CD14-positive monocyte (primary cell): ENCODE measurements around the gene TMUB1. TPM values are rescaled to one million over a fixed set of nuclear protein-coding genes. Genes with fewer than 3 reads are reported as not detected.

Source experiments
- DNase-seq, 3 donors: peaks; one replicate each; pipeline ENCODE4 v3.0.0-alpha.2; 2011 to 2022
- H2AFZ ChIP-seq: 2 replicates; pipeline ENCODE4 v1.6.0; 2012; ENCODE audit warnings: mild to moderate bottlenecking, low read depth, low read length, inconsistent platforms; ENCODE audit not compliant: insufficient read depth, poor library complexity, severe bottlenecking
- H3K27ac ChIP-seq, 2 donors: 1 replicate in 1 of 2; 2 replicates in 1 of 2; pipeline ENCODE4 v1.5.1; 2012 to 2013; ENCODE audit warnings: low read length in 2 of 2, control low read depth in 1 of 2, inconsistent platforms in 1 of 2, low read depth in 1 of 2, mild to moderate bottlenecking in 1 of 2
- H3K27me3 ChIP-seq, 2 donors: one replicate each; pipeline versions ENCODE4 v1.6.0 to v1.6.1; 2011 to 2013; ENCODE audit warnings: low read length in 2 of 2; ENCODE audit not compliant: control insufficient read depth in 2 of 2, insufficient read depth in 2 of 2
- H3K36me3 ChIP-seq, 2 donors: replicated peaks in 1 of 2; 1 replicate in 1 of 2; 2 replicates in 1 of 2; pipeline versions ENCODE4 v1.5.1 to v1.6.1; 2012 to 2013; ENCODE audit warnings: low read length in 2 of 2, control low read depth in 1 of 2, inconsistent platforms in 1 of 2, mild to moderate bottlenecking in 1 of 2; ENCODE audit not compliant: insufficient read depth in 2 of 2, control insufficient read depth in 1 of 2
- H3K4me1 ChIP-seq, 2 donors: 1 replicate in 1 of 2; 2 replicates in 1 of 2; pipeline versions ENCODE4 v1.5.1 to v1.6.1; 2012 to 2013; ENCODE audit warnings: low read length in 2 of 2, control low read depth in 1 of 2, inconsistent platforms in 1 of 2, mild to moderate bottlenecking in 1 of 2, moderate library complexity in 1 of 2; ENCODE audit not compliant: insufficient read depth in 2 of 2, control insufficient read depth in 1 of 2
- H3K4me2 ChIP-seq: replicated peaks from 2 replicates; pipeline ENCODE3; 2012; ENCODE audit warnings: low read length, moderate library complexity, mild to moderate bottlenecking; ENCODE audit not compliant: poor library complexity, severe bottlenecking; ENCODE audit errors: extremely low read depth
- H3K4me3 ChIP-seq, 3 experiments: fragments of 200-600 bp in 1 of 3; sonication (generic) in 1 of 3; replicated peaks in 1 of 3; 1 replicate in 2 of 3; 2 replicates in 1 of 3; pipeline ENCODE4 v1.5.1; 2011 to 2013; ENCODE audit warnings: low read length in 3 of 3, mild to moderate bottlenecking in 3 of 3, control low read depth in 2 of 3, low read depth in 2 of 3, inconsistent platforms in 1 of 3, moderate library complexity in 1 of 3
- H3K79me2 ChIP-seq: 2 replicates; pipeline ENCODE4 v1.6.0; 2012; ENCODE audit warnings: mild to moderate bottlenecking, control low read depth, inconsistent platforms, low read length, moderate library complexity; ENCODE audit not compliant: insufficient read depth
- H3K9ac ChIP-seq: 2 replicates; pipeline ENCODE4 v1.6.0; 2017; ENCODE audit warnings: low read length, mild to moderate bottlenecking; ENCODE audit not compliant: insufficient read depth, poor library complexity, severe bottlenecking
- H3K9me3 ChIP-seq, 2 donors: replicated peaks in 1 of 2; 1 replicate in 1 of 2; 2 replicates in 1 of 2; pipeline versions ENCODE4 v1.5.1 to v1.6.1; 2012 to 2013; ENCODE audit warnings: low read length in 2 of 2, control low read depth in 1 of 2; ENCODE audit not compliant: control insufficient read depth in 1 of 2, insufficient read depth in 1 of 2
- H4K20me1 ChIP-seq: 2 replicates; pipeline ENCODE4 v1.6.0; 2012; ENCODE audit warnings: mild to moderate bottlenecking, low read length, control low read depth, moderate library complexity; ENCODE audit not compliant: insufficient read depth
- H3K27ac Mint-ChIP-seq, 7 donors: one replicate each; pipeline ENCODE4 v1.8.0; 2020; ENCODE audit warnings: mild to moderate bottlenecking in 7 of 7, mixed read lengths in 7 of 7, moderate library complexity in 6 of 7, inconsistent platforms in 2 of 7
- H3K27me3 Mint-ChIP-seq, 3 donors: one replicate each; pipeline ENCODE4 v1.8.0; 2021 to 2022; ENCODE audit warnings: low read depth in 3 of 3, mild to moderate bottlenecking in 3 of 3, mixed read lengths in 3 of 3, moderate library complexity in 3 of 3, inconsistent platforms in 1 of 3
- H3K36me3 Mint-ChIP-seq, 2 donors: one replicate each; pipeline ENCODE4 v1.8.0; 2020; ENCODE audit warnings: mixed read lengths in 2 of 2, inconsistent platforms in 1 of 2, mild to moderate bottlenecking in 1 of 2
- H3K4me1 Mint-ChIP-seq: one replicate; pipeline ENCODE4 v1.8.0; 2020; ENCODE audit warnings: mild to moderate bottlenecking, mixed read lengths
- H3K4me3 Mint-ChIP-seq, 2 donors: one replicate each; pipeline ENCODE4 v1.8.0; 2020; ENCODE audit warnings: mild to moderate bottlenecking in 2 of 2, mixed read lengths in 2 of 2, moderate library complexity in 1 of 2
- H3K9me3 Mint-ChIP-seq, 7 donors: one replicate each; pipeline ENCODE4 v1.8.0; 2020 to 2022; ENCODE audit warnings: mixed read lengths in 7 of 7, mild to moderate bottlenecking in 6 of 7, moderate library complexity in 6 of 7, inconsistent platforms in 2 of 7
- WGBS: methylation state at CpG from one replicate; pipeline ENCODE4 v1.1.5; 2013; ENCODE audit warnings: missing lambda C conversion rate; ENCODE audit not compliant: insufficient coverage; 5-methylcytosine and 5-hydroxymethylcytosine counted together
- intact Hi-C, 2 donors: fragments of 100-400 bp; cut with micrococcal nuclease; formaldehyde crosslinking; loops; one replicate each; pipeline versions ENCODE4 v1.15.0 to v1.15.1; 2023
- polyA plus RNA-seq, 3 donors: library from polyadenylated mRNA; depleted of rRNA in 1 of 3; unstranded in 2 of 3; stranded (reverse) in 1 of 3; fragments of 300-500 nt in 2 of 3; fragments of >200 nt in 1 of 3; fragmentation: Illumina TruSeq in 2 of 3; gene quantifications; 1 replicate in 2 of 3; 2 replicates in 1 of 3; pipeline ENCODE4 v1.2.3, GENCODE V29; 2012 to 2021
- TF ChIP-seq, protein P1 (sequence below): fragments of 200-600 bp; IDR thresholded peaks from one replicate; pipeline ENCODE4 v1.8.0; 2022; ENCODE audit warnings: antibody characterized with exemption, mild to moderate bottlenecking

TMUB1 gene
- polyA plus RNA-seq, 3 donors = 17.4 to 28.2 (median 19.8) TPM

DNA sequence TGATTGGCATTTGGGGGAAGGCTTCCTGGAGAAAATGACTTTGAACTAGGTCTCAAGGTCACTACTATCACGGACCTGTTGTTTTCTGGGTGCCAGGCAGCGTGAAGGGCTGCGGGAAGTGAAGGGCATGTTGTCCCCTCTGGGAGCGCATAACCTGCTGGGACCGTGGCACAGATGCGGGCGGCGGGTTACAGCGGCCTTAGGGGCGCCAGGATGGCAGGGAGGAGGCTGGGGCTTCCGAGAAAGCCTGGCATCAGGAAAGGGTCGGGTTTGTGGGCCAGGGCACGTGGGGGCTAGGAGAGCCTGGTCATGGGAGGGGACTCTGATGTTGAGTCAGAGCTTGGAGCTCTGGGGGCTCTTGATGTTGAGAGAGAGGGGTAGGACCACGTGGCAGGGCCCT is 17.8 kb downstream of the TMUB1 start:
- Mint-ChIP-seq H3K27ac (peak overlapping the region in 2 of 7 donors; percentile 8 to 45), H3K36me3 (peaks cover 50 to 79% of the 10 kb centered on the region in 2 donors), H3K27me3 (no peaks in the 10 kb centered on the region), H3K9me3 (peaks cover 0 to 3% (median 0%) of the 10 kb centered on the region in 7 donors), H3K4me1 (peaks cover 11% of the 10 kb centered on the region), H3K4me3 (no peak overlapping the region)
- Histone ChIP-seq H4K20me1 (peaks cover 78% of the 10 kb centered on the region), H3K27ac (peak overlapping the region in 1 of 2 donors; percentile 14), H3K4me1 (peaks cover 7 to 9% of the 10 kb centered on the region in 2 donors), H2AFZ (no peak overlapping the region), H3K36me3 (peaks cover 71 to 86% of the 10 kb centered on the region in 2 donors), H3K9me3 (no peaks in the 10 kb centered on the region), H3K4me2 (no peak overlapping the region), H3K9ac (no peak overlapping the region), H3K79me2 (peaks cover 19% of the 10 kb centered on the region), H3K27me3 (no peaks in the 10 kb centered on the region), H3K4me3 (no peak overlapping the region)
- TF ChIP-seq, protein P1, sequence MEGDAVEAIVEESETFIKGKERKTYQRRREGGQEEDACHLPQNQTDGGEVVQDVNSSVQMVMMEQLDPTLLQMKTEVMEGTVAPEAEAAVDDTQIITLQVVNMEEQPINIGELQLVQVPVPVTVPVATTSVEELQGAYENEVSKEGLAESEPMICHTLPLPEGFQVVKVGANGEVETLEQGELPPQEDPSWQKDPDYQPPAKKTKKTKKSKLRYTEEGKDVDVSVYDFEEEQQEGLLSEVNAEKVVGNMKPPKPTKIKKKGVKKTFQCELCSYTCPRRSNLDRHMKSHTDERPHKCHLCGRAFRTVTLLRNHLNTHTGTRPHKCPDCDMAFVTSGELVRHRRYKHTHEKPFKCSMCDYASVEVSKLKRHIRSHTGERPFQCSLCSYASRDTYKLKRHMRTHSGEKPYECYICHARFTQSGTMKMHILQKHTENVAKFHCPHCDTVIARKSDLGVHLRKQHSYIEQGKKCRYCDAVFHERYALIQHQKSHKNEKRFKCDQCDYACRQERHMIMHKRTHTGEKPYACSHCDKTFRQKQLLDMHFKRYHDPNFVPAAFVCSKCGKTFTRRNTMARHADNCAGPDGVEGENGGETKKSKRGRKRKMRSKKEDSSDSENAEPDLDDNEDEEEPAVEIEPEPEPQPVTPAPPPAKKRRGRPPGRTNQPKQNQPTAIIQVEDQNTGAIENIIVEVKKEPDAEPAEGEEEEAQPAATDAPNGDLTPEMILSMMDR = no peak
- WGBS = 99% methylated on average over 11 of the region's 14 CpGs
- DNase-seq = no peak
- intact Hi-C loops = no loop called here

DNA sequence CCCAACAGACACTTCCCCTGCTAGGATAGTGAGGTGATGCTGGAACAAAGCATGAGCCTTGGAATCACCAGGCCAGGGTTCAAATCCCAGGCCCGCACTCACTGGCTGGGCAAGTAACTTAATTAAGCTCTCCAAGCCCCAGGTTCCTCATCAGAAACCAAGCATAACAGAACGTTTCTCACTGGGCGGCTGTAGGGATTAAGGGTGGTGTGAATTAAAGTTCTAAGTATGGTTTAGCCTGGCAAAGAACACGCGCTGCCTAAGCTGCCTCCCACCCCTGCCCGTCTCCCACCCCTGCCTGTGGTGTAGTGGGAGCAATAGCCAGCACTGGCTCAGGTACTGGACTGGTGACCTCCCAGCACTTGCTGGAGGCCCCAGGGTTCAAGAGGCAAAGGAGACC is 18.3 kb downstream of the TMUB1 start:
- Histone ChIP-seq H3K9ac (no peak overlapping the region), H2AFZ (no peak overlapping the region), H3K27ac (no peak overlapping the region), H3K4me3 (no peak overlapping the region), H4K20me1 (peaks cover 83% of the 10 kb centered on the region), H3K36me3 (peaks cover 65 to 81% of the 10 kb centered on the region in 2 donors), H3K27me3 (no peaks in the 10 kb centered on the region), H3K4me2 (no peak overlapping the region), H3K9me3 (no peaks in the 10 kb centered on the region), H3K79me2 (peaks cover 24% of the 10 kb centered on the region), H3K4me1 (peaks cover 12 to 14% of the 10 kb centered on the region in 2 donors)
- Mint-ChIP-seq H3K27ac (peak overlapping the region in 1 of 7 donors; percentile 8), H3K27me3 (no peaks in the 10 kb centered on the region), H3K36me3 (peaks cover 45 to 73% of the 10 kb centered on the region in 2 donors), H3K4me3 (no peak overlapping the region), H3K4me1 (peaks cover 16% of the 10 kb centered on the region), H3K9me3 (peaks cover 0 to 3% (median 0%) of the 10 kb centered on the region in 7 donors)
- WGBS = 100% methylated on average over 1 of the region's 6 CpGs
- DNase-seq = no peak
- intact Hi-C loops = no loop called here
- TF ChIP-seq, protein P1 = no peak
